Measurements from ENCODE around the gene CYP27B1. TPM values are rescaled to one million over a fixed set of nuclear protein-coding genes. Genes with fewer than 3 reads are reported as not detected.

The CYP27B1 gene
- total and polyA plus RNA-seq, 2 donors (not counting 3 experiments of a cell fraction or from before 2014, with no cell fraction given): 0.62 to 2.7 TPM

- H3K9me3 ChIP-seq (replicated peaks; ENCODE audit: control insufficient read depth, insufficient read depth, low read length): no peaks in the 10 kb centered on the region
- FAIRE-seq (peak; percentile 4), DNase-seq (ENCODE audit: low read depth, low spot score) (no peak)
- no peak overlapping the region for H3K4me2 ChIP-seq (ENCODE audit: insufficient read depth, low read length)
- ChIA-PET POLR2A (interaction anchor here (0.5 to 0.7 kb wide), 3 partner anchors 150 to 631 kb away, joined by 3 to 6 read pairs (median 4); no protein-coding TSS in a partner anchor), CTCF (interaction anchor here (0.9 to 2.3 kb wide), 2 partner anchors 9 to 24 kb away, joined by 3 to 8 read pairs; no protein-coding TSS in a partner anchor)
- BruUV-seq (replicated peaks): no TSS peak
- H3K4me3 ChIP-seq (replicated peaks in 1 of 3; ENCODE audit: insufficient read depth in 1 of 3, low read depth in 1 of 3, low read length in 3 of 3): no peak overlapping the region
- intact Hi-C loops (cut with micrococcal nuclease) (no loop called here), dilution Hi-C loops (cut with MboI; ENCODE audit: extremely low pct_ligation_motif_present, low sequenced_read_pairs) (no loop called here)
- H4K20me1 ChIP-seq (replicated peaks; ENCODE audit: control insufficient read depth, extremely low read depth, insufficient read depth, low read length): no peaks in the 10 kb centered on the region
- H3K79me2 ChIP-seq (ENCODE audit: control insufficient read depth, insufficient read depth, low read length): no peaks in the 10 kb centered on the region
- no peak overlapping the region for H2AFZ ChIP-seq (ENCODE audit: low read depth, low read length)
- no peaks in the 10 kb centered on the region for H3K9me1 ChIP-seq (replicated peaks; ENCODE audit: control insufficient read depth, extremely low read depth, insufficient read depth, low read length)
- H3K4me1 ChIP-seq (ENCODE audit: control insufficient read depth, extremely low read depth, insufficient read depth, low read length): no peaks in the 10 kb centered on the region
- no peak overlapping the region for H3K9ac ChIP-seq (replicated peaks; ENCODE audit: extremely low read depth, insufficient read depth, low read length)
- no peak overlapping the region for H3K27ac ChIP-seq (ENCODE audit: insufficient read depth, low read depth, low read length)
- no peaks in the 10 kb centered on the region for H3K36me3 ChIP-seq (ENCODE audit: control insufficient read depth in 2 of 2, extremely low read depth in 1 of 2, insufficient read depth in 2 of 2, low read length in 2 of 2)
- H3K27me3 ChIP-seq (ENCODE audit: control insufficient read depth in 2 of 2, insufficient read depth in 2 of 2, low read length in 2 of 2): peaks cover 58 to 62% of the 10 kb centered on the region in 2 experiments
- TF ChIP-seq FOS (IDR thresholded peaks at IDR 0.05; ENCODE audit: borderline replicate concordance, insufficient read depth, low read length): peak; percentile 22
- TF ChIP-seq POLR2A (IDR thresholded peaks at IDR 0.05; ENCODE audit: low read depth, low read length): no peak
These were observed 33.9 kb downstream of the CYP27B1 start for GRCh38 chr12:57732726-57733593.

DNA sequence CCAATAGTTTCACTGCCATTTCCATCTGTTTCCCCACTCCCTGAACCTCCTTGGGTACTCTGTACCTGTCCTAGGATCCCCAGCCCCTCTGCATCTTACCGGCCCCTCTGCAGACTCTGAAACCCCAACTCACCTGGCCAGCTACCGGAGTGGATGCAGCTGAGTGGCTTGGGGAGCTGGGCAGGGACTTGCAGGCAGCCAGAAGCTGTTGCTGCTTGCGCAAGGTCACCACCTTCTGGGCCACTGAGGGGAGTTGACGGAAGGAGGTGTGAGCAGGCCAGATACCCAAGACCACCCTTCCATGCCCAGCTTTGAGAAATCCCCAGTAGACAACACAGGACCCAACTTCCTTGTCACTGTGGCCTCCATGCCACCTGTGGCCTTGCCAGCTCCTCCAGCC lies 34.6 kb downstream of the CYP27B1 start:
- Histone ChIP-seq H4K20me1 (replicated peaks; ENCODE audit: control insufficient read depth, extremely low read depth, insufficient read depth, low read length) (no peaks in the 10 kb centered on the region), H3K4me1 (ENCODE audit: control insufficient read depth, extremely low read depth, insufficient read depth, low read length) (no peaks in the 10 kb centered on the region), H3K27ac (ENCODE audit: insufficient read depth, low read depth, low read length) (no peak overlapping the region), H3K79me2 (ENCODE audit: control insufficient read depth, insufficient read depth, low read length) (no peaks in the 10 kb centered on the region), H3K36me3 (ENCODE audit: control insufficient read depth in 2 of 2, extremely low read depth in 1 of 2, insufficient read depth in 2 of 2, low read length in 2 of 2) (no peaks in the 10 kb centered on the region), H2AFZ (ENCODE audit: low read depth, low read length) (no peak overlapping the region), H3K4me2 (ENCODE audit: insufficient read depth, low read length) (no peak overlapping the region), H3K9ac (replicated peaks; ENCODE audit: extremely low read depth, insufficient read depth, low read length) (no peak overlapping the region), H3K4me3 (replicated peaks in 1 of 3; ENCODE audit: insufficient read depth in 1 of 3, low read depth in 1 of 3, low read length in 3 of 3) (no peak overlapping the region), H3K9me3 (replicated peaks; ENCODE audit: control insufficient read depth, insufficient read depth, low read length) (no peaks in the 10 kb centered on the region), H3K27me3 (ENCODE audit: control insufficient read depth in 2 of 2, insufficient read depth in 2 of 2, low read length in 2 of 2) (peaks cover 51 to 58% of the 10 kb centered on the region in 2 experiments), H3K9me1 (replicated peaks; ENCODE audit: control insufficient read depth, extremely low read depth, insufficient read depth, low read length) (no peaks in the 10 kb centered on the region)
- dilution Hi-C loops (cut with MboI; ENCODE audit: extremely low pct_ligation_motif_present, low sequenced_read_pairs) (no loop called here), intact Hi-C loops (cut with micrococcal nuclease) (no loop called here)
- FAIRE-seq (no peak), DNase-seq (ENCODE audit: low read depth, low spot score) (no peak)
- CTCF ChIA-PET: interaction anchor here (0.9 kb wide), 1 partner anchor 8 kb away, joined by 3 read pairs; no protein-coding TSS in a partner anchor
- POLR2A ChIA-PET: interaction anchor here (0.5 kb wide), 1 partner anchor 631 kb away, joined by 3 read pairs; no protein-coding TSS in a partner anchor
- TF ChIP-seq GATA2 (IDR thresholded peaks at IDR 0.05; ENCODE audit: insufficient read depth, insufficient read length, low read depth, low read length) (no peak), CTCF (IDR thresholded peaks at IDR 0.05; ENCODE audit: extremely low read depth in 1 of 2, insufficient read depth in 1 of 2, low read depth in 1 of 2, low read length in 2 of 2) (no peak), POLR2AphosphoS5 (IDR thresholded peaks at IDR 0.05; ENCODE audit: insufficient read depth, low read depth, low read length) (no peak), POLR2A (IDR thresholded peaks at IDR 0.05; ENCODE audit: low read depth, low read length) (no peak), MYC (IDR thresholded peaks at IDR 0.05; ENCODE audit: low read depth, low read length) (no peak), JUN (IDR thresholded peaks at IDR 0.05; ENCODE audit: borderline replicate concordance, insufficient read depth, insufficient read length, low read depth) (no peak), FOS (IDR thresholded peaks at IDR 0.05; ENCODE audit: borderline replicate concordance, insufficient read depth, low read length) (no peak), EZH2 (IDR thresholded peaks at IDR 0.05; ENCODE audit: borderline replicate concordance, low read depth, low read length, severe bottlenecking) (no peak)
- TF ChIP-seq, protein P1, sequence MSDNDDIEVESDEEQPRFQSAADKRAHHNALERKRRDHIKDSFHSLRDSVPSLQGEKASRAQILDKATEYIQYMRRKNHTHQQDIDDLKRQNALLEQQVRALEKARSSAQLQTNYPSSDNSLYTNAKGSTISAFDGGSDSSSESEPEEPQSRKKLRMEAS (IDR thresholded peaks at IDR 0.05; ENCODE audit: insufficient read depth, insufficient read length): no peak
- no TSS peak for BruUV-seq (replicated peaks)

Data from endothelial cell of umbilical vein (primary cell).